Esophagus squamous epithelium (tissue), 5 donors: ENCODE results near the gene TEX52. TPM values are rescaled to one million over a fixed set of nuclear protein-coding genes. Genes with fewer than 3 reads are reported as not detected.
A peak's percentile ranks its signal among the peaks of the same experiment; 100 is the strongest.

Experiments
- DNase-seq: peaks from one replicate; lab custom pipeline; 2025; lab: John Stamatoyannopoulos, UW
- H3K27ac ChIP-seq, 4 donors: fragments of 200-600 bp; sonication (generic); one replicate each; pipeline ENCODE4 v1.5.1; 2016 to 2019; ENCODE audit warnings: mild to moderate bottlenecking in 1 of 4
- H3K27me3 ChIP-seq, 4 donors: fragments of 200-600 bp; sonication (generic); 1 replicate in 3 of 4; 2 replicates in 1 of 4; pipeline versions ENCODE4 v1.5.1 to v1.6.0; 2017 to 2021; ENCODE audit warnings: antibody characterized with exemption in 1 of 4
- H3K36me3 ChIP-seq, 3 donors: fragments of 200-600 bp; sonication (generic); one replicate each; pipeline ENCODE4 v1.5.1; 2016 to 2019
- H3K4me1 ChIP-seq, 3 donors: fragments of 200-600 bp; sonication (generic); one replicate each; pipeline ENCODE4 v1.5.1; 2017 to 2019
- H3K4me3 ChIP-seq, 4 donors: fragments of 200-600 bp; sonication (generic); 1 replicate in 3 of 4; 2 replicates in 1 of 4; pipeline ENCODE4 v1.5.1; 2016 to 2019; ENCODE audit warnings: mild to moderate bottlenecking in 2 of 4, moderate library complexity in 1 of 4
- H3K9me3 ChIP-seq, 3 donors: fragments of 200-600 bp; sonication (generic); one replicate each; pipeline ENCODE4 v1.5.1; 2016 to 2019
- POLR2A ChIP-seq, 4 donors: fragments of 450-650 bp; IDR thresholded peaks; one replicate each; pipeline ENCODE4 v1.6.1; 2017; ENCODE audit warnings: antibody characterized with exemption in 4 of 4, mild to moderate bottlenecking in 4 of 4, moderate library complexity in 3 of 4
- WGBS, 2 donors: methylation state at CpG; one replicate each; pipeline ENCODE4 v1.1.5; 2018; 5-methylcytosine and 5-hydroxymethylcytosine counted together
- intact Hi-C: fragments of 100-400 bp; cut with DNase I; formaldehyde crosslinking; loops from one replicate; pipeline ENCODE4 v1.15.0; 2022
- total RNA-seq, 4 donors: library from RNA; depleted of rRNA; stranded (reverse); fragments of >200 nt; gene quantifications; one replicate each; pipeline ENCODE4 v1.1.0, GENCODE V29; 2016
- TF ChIP-seq, protein P1 (sequence below), 6 experiments: fragments of 450-650 bp in 4 of 6; fragments of 200-600 bp in 2 of 6; sonication (generic) in 2 of 6; IDR thresholded peaks; one replicate each; pipeline ENCODE4 v1.5.1; 2016 to 2019; ENCODE audit warnings: antibody characterized with exemption in 6 of 6, mild to moderate bottlenecking in 4 of 6, moderate library complexity in 4 of 6
- donor health status: DM: yes; HTN: yes; CAD: no.

The TEX52 gene
- total RNA-seq, 4 donors from 2014 or later = not detected

DNA sequence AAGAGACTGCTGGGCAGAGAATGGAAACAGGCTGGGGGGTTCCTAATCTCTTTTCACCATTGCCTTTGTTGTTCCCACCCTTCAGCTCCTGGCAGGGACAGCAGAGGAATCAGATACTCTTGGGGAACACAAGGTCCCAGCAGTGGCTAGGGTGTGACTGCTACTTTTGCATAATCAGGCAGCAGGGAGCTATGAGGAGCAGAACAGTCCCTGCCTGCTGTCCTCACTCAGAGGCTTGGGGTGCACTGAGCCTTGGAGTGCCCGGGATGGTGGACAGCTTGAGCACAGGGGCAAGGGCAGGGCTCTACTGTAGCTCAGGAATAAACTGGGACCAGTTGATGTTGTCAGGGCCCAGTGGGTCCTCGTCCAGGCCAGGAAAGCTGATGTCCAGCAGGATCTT, 1.5 kb upstream of the TEX52 start:
- DNase-seq = no peak
- 100% methylated on average over 1 of the region's 2 CpGs; no CpG with 5 or more reads in 1 of the 2 donors for WGBS, 2 donors
- TF ChIP-seq, protein P1, sequence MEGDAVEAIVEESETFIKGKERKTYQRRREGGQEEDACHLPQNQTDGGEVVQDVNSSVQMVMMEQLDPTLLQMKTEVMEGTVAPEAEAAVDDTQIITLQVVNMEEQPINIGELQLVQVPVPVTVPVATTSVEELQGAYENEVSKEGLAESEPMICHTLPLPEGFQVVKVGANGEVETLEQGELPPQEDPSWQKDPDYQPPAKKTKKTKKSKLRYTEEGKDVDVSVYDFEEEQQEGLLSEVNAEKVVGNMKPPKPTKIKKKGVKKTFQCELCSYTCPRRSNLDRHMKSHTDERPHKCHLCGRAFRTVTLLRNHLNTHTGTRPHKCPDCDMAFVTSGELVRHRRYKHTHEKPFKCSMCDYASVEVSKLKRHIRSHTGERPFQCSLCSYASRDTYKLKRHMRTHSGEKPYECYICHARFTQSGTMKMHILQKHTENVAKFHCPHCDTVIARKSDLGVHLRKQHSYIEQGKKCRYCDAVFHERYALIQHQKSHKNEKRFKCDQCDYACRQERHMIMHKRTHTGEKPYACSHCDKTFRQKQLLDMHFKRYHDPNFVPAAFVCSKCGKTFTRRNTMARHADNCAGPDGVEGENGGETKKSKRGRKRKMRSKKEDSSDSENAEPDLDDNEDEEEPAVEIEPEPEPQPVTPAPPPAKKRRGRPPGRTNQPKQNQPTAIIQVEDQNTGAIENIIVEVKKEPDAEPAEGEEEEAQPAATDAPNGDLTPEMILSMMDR (IDR thresholded peaks at IDR 0.05) = no peak
- no peak for TF ChIP-seq POLR2A (IDR thresholded peaks at IDR 0.05)
- H3K4me1 ChIP-seq = peaks cover 0 to 4% (median 0%) of the 10 kb centered on the region in 3 donors
- H3K27ac ChIP-seq = peak overlapping the region in 2 of 4 donors; percentile 36 to 39
- peaks cover 0 to 44% (median 3%) of the 10 kb centered on the region in 3 donors for H3K36me3 ChIP-seq
- H3K27me3 ChIP-seq = no peaks in the 10 kb centered on the region
- intact Hi-C loops = loop anchor here (10.0 kb wide), 1 partner anchor 176 kb away; no protein-coding TSS in a partner anchor
- H3K4me3 ChIP-seq = no peak overlapping the region
- H3K9me3 ChIP-seq = no peaks in the 10 kb centered on the region

DNA sequence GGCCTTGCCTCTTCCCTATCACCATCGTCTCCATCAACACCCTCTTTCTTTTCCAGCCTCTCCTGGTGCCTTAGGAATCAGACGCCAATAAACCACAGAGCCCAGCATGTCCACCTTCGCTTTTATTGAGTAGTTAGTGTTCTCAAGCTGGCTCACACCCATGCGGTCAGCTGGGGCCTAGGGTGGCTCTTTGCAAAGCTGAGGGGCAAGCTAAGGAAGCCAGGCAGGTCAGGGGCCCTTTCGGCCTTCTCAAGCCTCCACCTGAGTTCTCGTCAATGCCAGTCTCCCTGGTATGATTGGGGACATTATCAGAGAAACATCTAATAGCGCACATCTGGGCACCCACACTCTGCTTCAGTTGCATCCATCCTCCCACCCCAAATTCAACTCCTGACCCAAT, 737 bp upstream of the TEX52 start:
- intact Hi-C loops = loop anchor here (10.0 kb wide), 1 partner anchor 177 kb away; no protein-coding TSS in a partner anchor
- TF ChIP-seq, protein P1 (IDR thresholded peaks at IDR 0.05) = no peak
- no peak for TF ChIP-seq POLR2A (IDR thresholded peaks at IDR 0.05)
- Histone ChIP-seq H3K27ac (no peak overlapping the region), H3K9me3 (no peaks in the 10 kb centered on the region), H3K36me3 (peaks cover 0 to 37% (median 3%) of the 10 kb centered on the region in 3 donors), H3K4me3 (no peak overlapping the region), H3K4me1 (peaks cover 0 to 4% (median 0%) of the 10 kb centered on the region in 3 donors), H3K27me3 (no peaks in the 10 kb centered on the region)
- no peak for DNase-seq
- WGBS, 2 donors = 93 to 95% methylated on average over 4 to 7 of the region's 7 CpGs

DNA sequence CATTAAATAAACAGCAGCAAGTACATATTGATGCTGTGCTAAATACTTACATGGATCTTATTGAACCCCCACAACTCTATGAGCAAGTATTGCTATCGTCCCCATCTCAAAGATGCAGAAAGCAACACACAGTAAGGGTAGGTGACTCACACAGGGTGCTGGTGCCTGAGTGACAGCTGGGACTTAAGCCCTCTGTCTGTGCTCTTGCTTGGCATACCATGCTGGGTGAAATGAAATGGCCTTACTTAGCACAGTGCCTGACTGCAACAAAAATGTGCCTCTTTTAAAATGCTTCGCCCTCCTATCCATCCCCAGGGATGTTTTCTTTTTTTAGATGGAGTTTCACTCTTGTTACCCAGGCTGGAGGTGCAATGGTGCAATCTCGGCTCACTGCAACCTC, 788 bp downstream of the TEX52 start:
- TF ChIP-seq, protein P1 (IDR thresholded peaks at IDR 0.05) = no peak
- no peak for TF ChIP-seq POLR2A (IDR thresholded peaks at IDR 0.05)
- intact Hi-C loops = loop anchor here (10.0 kb wide), 1 partner anchor 179 kb away; no protein-coding TSS in a partner anchor
- H3K9me3 ChIP-seq = no peaks in the 10 kb centered on the region
- no peak overlapping the region for H3K4me3 ChIP-seq
- DNase-seq = no peak
- H3K27ac ChIP-seq = no peak overlapping the region
- no peaks in the 10 kb centered on the region for H3K27me3 ChIP-seq
- peaks cover 0 to 4% (median 0%) of the 10 kb centered on the region in 3 donors for H3K4me1 ChIP-seq
- peaks cover 0 to 37% (median 3%) of the 10 kb centered on the region in 3 donors for H3K36me3 ChIP-seq
- 90 to 92% methylated on average over 3 of the region's 3 CpGs for WGBS, 2 donors

DNA sequence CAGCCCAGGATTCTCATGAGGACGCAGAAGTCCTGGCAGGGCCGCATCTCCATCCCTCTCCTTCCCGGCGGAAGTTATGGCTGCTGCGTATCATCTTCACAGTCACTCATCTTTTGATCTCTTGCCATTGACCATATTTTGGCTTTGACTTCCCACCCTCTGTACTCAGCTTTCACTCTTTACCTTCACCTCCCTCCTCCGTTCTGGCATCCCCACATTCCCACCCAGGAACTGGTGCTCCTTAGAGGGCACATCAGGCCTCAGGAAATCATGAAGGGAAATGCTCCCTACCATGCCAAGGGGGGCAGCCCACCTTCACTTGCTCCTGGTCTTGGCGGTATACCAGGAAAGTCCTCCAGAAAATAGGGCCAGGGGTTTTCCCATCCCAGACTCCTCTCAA, 1.3 kb downstream of the TEX52 start:
- no peak overlapping the region for H3K27ac ChIP-seq
- 92 to 94% methylated on average over 7 of the region's 7 CpGs for WGBS, 2 donors
- peaks cover 0 to 4% (median 0%) of the 10 kb centered on the region in 3 donors for H3K4me1 ChIP-seq
- DNase-seq = no peak
- H3K4me3 ChIP-seq = no peak overlapping the region
- intact Hi-C loops = loop anchor here (10.0 kb wide), 1 partner anchor 179 kb away; no protein-coding TSS in a partner anchor
- TF ChIP-seq, protein P1 (IDR thresholded peaks at IDR 0.05) = no peak
- TF ChIP-seq POLR2A (IDR thresholded peaks at IDR 0.05) = no peak
- no peaks in the 10 kb centered on the region for H3K27me3 ChIP-seq
- no peaks in the 10 kb centered on the region for H3K9me3 ChIP-seq
- H3K36me3 ChIP-seq = peaks cover 0 to 37% (median 3%) of the 10 kb centered on the region in 3 donors

DNA sequence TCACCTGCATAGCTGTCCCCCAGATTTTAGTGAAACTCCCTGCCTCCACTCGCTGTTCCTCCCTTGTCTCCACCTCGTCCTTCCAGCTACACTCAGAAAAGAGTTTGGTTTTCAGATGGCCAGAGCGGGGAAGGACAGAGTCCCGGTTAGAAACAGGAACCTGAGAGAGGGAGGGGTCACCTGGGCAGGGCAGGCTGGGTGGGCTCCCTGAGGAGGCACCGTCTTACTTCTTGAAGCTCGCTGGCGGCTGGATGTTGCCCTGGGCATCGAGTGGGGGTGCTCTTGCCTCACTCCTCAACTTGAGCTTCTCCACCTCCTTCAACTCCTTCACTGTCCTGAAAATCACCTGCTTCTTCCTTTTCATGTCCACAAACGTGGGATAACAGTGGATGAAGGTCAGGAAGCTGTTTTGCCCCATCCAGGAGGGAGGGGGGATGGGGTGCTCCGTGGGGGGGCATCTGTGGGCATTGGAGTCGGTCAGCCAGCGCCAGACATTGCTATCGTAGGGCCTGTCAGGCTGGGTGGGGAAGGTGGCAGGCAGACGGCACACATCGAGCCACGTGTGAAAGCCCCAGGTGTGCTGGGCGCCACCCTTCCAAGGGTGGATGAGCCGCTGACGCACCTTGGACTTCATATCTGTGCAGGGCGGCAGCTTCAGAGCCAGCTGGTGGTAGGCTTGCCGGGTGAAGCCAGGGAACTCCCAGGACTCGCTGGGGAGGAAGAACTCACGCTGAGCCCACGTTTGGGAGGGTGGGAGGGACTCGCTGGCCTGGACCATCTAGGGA, 2.0 kb downstream of the TEX52 start:
- DNase-seq = no peak
- peaks cover 0 to 36% (median 3%) of the 10 kb centered on the region in 3 donors for H3K36me3 ChIP-seq
- H3K27ac ChIP-seq = no peak overlapping the region
- intact Hi-C loops = loop anchor here (10.0 kb wide), 1 partner anchor 180 kb away; no protein-coding TSS in a partner anchor
- H3K4me1 ChIP-seq = peaks cover 0 to 4% (median 0%) of the 10 kb centered on the region in 3 donors
- TF ChIP-seq, protein P1 (IDR thresholded peaks at IDR 0.05) = no peak
- TF ChIP-seq POLR2A (IDR thresholded peaks at IDR 0.05) = no peak
- no peaks in the 10 kb centered on the region for H3K9me3 ChIP-seq
- 76 to 86% methylated on average over 7 to 13 of the region's 25 CpGs for WGBS, 2 donors
- no peaks in the 10 kb centered on the region for H3K27me3 ChIP-seq
- no peak overlapping the region for H3K4me3 ChIP-seq
